ENCODE data around the gene FRMPD2.

DNA sequence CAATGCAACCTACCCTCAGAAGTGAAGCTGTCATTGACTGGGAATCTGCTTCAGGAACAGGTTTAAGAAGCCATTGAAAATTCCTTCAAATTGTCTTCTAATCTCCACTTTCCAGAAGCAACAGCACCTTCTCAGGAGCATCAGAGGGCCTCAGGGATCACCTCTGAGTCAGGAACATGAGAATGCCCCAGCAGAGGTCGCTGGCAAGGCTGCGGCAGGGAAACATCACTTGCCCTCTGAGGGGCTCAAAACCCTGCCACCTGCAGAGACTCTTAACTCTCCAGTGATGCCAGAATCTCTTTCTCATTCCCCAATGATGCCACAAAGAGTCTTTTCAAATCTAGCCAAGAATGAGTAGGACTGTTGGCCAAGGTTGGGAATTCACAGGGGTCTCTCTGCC is 26.1 kb upstream of the FRMPD2 start:
- TF ChIP-seq, protein P1, sequence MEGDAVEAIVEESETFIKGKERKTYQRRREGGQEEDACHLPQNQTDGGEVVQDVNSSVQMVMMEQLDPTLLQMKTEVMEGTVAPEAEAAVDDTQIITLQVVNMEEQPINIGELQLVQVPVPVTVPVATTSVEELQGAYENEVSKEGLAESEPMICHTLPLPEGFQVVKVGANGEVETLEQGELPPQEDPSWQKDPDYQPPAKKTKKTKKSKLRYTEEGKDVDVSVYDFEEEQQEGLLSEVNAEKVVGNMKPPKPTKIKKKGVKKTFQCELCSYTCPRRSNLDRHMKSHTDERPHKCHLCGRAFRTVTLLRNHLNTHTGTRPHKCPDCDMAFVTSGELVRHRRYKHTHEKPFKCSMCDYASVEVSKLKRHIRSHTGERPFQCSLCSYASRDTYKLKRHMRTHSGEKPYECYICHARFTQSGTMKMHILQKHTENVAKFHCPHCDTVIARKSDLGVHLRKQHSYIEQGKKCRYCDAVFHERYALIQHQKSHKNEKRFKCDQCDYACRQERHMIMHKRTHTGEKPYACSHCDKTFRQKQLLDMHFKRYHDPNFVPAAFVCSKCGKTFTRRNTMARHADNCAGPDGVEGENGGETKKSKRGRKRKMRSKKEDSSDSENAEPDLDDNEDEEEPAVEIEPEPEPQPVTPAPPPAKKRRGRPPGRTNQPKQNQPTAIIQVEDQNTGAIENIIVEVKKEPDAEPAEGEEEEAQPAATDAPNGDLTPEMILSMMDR (IDR thresholded peaks at IDR 0.05) = no peak
- no peak for TF ChIP-seq POLR2A (IDR thresholded peaks at IDR 0.05)
